Posterior cingulate gyrus (tissue), 11 donors: ENCODE data around the gene MCU.
"Not testable (repeated sequence)": the region's sequence is repeated elsewhere in the genome, so short reads cannot be mapped to it uniquely, and the experiment has no call there.

ENCODE experiments used
- DNase-seq, 10 donors: peaks; one replicate each; pipeline versions ENCODE4 v3.0.0 to v3.0.0-alpha.2; 2020 to 2021; ENCODE audit warnings: mixed read lengths in 3 of 10
- intact Hi-C: fragments of 100-400 bp; cut with DNase I; formaldehyde crosslinking; loops from one replicate; pipeline ENCODE4 v1.15.1; 2023

The MCU gene

DNA sequence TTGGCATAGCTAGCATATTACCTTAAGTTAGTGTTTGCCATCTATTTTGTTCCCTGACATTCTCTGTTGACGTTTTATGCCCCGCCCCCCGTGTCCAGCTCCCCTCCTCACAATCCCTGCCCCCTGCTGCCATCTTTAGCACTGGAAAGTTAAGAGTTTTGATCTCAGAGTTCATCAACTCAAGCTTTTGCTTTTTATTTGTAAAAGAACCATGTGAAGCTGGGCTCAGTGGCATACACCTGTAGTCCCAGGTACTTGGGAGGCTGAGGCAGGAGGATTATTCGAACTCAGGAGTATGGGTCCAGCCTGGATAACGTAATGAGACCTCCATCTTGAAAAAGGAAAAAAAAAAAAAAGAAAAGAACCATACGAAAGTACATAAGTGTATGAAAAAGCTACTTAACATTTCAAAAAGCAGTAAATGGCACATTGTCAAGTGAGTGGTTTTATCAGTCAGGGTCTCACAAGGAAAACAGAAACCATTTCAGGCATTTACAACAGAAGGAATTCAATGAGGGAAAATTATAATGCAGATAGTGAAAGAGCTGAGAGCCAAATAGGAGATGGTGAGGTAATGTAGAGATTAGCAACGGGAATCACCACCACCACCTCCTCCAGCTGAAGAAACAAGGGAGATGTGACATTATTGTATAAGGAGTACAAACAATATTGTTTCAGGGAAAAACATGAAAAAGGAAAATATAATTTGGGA, 64.9 kb downstream of the MCU start:
- DNase-seq = no peak
- intact Hi-C loops = no loop called here

DNA sequence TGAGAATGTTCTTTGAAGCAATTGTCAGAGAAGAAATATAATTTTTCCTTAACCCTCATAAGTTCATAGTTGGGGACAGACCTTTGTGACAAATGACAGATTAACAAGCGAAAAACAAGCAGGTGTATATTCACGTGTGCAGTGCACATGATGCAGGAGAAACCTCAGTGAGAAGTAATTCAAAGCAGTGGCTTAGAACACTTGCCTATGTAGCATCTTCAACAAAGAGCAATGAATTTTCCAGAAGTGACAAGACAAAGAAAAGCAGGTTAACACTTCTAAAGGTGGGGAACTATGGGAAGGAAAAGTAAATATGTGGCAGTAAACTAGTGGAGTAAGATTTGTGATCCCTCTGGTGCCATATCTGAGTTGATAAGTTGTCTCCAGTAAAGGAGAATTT, 65.8 kb downstream of the MCU start:
- no peak for DNase-seq

DNA sequence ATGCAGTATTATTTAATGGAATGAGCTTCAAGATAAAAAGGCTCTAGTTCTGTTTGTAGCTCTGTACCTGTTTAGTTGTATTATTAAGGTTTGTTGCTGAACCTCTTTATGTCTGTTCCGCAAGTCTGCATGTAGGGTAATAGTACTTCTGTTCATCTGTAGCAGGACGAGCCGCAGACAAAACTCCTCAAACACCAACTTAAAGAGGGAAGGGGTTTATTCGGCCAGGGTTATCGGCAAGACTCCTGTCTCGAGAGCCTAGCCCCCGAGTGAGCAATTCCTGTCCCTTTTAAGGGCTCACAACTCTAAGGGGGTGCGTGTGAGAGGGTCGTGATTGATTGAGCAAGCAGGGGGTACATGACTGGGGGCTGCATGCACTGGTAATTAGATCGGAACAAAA, 67.0 kb downstream of the MCU start:
- intact Hi-C loops, DNase-seq: not testable (repeated sequence)

More for the DNA sequence above, 65.8 kb downstream of the MCU start:
- intact Hi-C loops = no loop called here

DNA sequence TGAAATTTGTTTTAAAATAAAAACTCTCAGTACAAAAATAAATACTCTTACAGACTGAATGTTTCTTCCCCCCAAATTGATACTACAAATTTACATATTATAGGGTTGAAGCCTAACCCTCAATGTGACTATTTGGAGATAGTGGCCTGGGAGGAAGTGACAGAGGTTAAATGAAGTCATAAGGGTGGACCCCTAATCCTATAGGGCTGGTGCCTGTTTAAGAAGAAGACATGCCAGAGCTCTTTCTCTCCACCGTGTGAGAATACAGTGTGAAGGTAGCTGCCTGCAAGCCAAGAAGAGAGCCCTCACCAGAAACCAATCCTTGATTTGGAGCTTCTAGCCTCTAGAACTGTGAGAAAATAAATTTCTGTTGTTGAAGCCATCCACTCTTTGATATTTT, 67.6 kb downstream of the MCU start:
- intact Hi-C loops = no loop called here
- DNase-seq = no peak

DNA sequence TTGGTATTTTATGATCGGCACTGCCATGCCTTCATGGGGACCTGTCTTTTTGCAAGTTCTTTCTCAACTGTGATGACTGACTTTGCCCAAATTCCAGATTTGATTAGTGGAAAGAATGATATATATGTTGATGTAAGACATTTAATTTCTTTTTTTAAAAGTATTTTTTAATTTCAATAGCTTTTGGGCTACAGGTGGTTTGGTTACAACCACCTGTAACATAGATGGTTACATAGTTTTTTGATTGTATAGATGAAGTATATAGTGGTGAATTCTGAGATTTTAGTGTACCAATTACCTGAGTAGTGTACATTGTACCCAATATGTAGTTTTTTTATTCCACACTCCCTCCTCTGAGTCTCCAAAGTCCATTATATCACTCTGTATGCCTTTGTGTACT, 69.6 kb downstream of the MCU start:
- intact Hi-C loops = no loop called here

DNA sequence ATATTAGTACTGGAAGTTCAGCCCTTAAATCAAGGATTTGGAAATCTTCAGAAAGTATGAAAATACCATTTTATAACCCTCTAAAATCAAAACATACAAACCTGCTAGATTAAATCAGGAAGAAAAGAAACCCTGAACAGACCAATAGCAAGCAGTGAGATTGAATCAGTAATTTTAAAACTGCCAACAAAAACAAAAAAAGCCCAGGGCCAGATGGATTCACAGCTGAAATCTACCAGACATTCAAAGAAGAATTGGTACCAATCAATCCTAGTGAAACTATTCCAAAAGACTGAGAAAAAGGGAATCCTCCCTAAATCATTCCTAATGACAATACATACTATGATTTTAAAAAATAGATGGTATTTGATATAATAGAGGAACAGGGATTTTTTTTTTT, 70.1 kb downstream of the MCU start:
- intact Hi-C loops = no loop called here

More for the DNA sequence above, 69.6 kb downstream of the MCU start:
- DNase-seq = no peak

DNA sequence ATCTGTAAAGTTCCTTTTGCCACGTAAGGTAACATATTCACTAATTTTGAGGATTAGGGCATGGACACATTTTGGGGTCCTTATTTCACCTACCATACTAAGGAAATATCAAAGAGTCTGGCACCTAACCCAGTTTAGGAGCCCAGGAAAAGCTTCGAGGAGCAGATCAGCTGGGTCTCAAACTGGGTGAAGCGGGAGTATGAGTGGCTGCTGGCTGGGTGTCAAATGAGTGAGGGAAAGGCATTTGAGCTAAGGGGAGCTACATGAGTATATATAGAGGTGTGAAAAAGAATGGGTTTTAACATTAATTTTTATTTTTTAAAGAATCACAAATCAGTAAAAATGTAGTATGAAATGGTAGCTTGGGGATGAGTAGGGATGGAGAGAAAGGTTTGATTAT, 71.3 kb downstream of the MCU start:
- intact Hi-C loops = no loop called here

More for the DNA sequence above, 70.1 kb downstream of the MCU start:
- no peak for DNase-seq

DNA sequence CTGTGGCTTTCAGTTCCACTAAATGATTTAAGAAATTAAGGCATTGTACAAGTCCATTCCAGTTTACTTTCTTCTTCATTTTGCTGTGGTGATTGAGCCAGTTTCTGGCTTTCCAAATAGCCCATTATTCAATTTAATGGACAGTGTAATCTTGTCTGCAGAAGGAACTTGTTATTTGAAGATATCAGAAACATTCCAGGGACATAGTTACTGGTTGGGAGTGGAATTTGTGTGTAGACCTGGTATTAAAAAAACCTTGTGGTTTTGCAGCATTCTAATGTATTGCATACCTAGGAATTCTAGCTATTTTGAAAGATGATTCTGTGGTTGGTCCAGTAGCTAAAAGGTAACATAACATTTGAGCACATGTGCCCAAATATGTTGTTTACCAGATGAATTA, 72.2 kb downstream of the MCU start:
- intact Hi-C loops = no loop called here
- DNase-seq = no peak

More for the DNA sequence above, 71.3 kb downstream of the MCU start:
- DNase-seq = no peak

DNA sequence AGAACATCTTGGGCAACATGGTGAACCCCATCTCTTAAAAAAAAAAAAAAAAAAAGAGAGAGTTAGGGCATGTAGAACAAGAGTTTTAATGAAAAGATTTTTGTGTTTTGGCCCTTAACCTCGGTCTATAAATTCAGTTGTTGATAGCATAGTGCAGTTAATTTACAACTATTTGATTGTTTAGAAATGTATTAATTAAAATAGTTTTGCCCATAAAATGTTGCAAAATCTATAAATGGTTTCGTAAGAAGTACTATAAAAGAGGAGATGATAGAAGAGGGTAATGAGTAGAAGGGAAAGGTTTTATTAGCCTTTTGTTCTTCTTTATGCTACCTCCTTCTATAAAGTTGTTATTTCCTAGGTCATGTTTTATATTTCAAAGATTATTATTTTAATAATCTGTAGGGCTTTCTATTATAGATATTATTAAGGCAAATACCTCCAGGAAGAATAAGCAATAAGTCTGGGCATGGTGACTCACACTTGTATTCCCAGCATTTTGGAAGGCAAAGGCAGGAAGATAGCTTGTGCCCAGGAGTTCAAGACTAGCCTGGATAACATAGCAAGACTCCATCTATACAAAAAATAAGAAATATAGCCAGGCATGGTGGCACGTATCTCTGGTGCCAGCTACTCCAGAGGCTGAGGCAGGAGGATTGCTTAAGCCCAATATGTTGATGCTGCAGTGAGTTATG, 73.3 kb downstream of the MCU start:
- intact Hi-C loops = no loop called here
- no peak for DNase-seq

DNA sequence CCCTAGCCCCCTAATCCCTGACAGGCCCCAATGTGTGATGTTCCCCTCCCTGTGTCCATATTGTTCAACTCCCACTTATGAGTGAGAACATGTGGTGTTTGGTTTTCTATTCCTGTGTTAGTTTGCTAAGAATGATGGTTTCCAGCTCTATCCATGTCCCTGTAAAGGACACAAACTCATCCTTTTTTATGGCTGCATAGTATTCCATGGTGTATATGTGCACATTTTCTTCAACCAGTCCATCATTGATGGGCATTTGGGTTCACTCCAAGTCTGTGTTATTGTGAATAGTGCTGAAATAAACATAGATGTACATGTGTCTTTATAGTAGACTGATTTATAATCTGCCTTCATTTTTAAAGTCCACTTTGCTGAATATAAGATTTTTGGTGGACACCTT, 79.3 kb downstream of the MCU start:
- intact Hi-C loops, DNase-seq: not testable (repeated sequence)

DNA sequence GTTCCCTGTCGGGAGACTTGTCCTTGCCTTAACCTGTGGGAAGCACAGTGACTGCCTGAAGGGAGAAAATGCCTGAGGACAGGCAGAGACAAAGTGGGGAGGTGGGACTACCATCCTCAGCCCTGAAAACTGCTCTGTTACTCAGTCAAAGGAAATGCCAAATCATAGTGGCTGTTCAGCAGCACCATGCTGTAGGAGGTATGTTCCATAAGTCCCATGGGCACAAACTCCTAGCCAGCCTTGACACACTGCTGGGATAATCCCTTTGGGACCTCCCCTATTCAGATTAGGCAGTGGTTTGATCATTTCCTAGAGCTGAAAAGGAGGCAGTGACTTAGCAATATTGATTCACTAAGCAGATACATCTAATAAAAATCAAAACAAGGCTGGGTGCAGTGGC, 80.1 kb downstream of the MCU start:
- no peak for DNase-seq
- intact Hi-C loops = no loop called here

DNA sequence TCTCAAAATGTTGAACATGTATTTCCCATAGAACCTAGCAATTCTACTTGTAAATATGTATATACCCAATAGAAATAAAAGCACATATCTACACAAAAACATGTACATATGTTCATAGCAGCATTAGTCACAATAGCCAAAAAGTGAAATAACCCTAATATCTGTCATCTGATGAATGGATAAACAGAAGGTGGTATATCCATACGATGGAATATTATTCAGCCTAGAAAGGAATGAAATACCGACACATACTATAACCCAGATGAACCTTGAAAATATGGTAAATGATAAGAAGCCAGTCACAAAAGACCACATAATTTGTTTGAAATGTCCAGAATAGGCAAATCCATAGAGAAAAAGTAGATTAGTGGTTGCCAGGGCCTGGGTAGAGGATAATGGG, 87.9 kb downstream of the MCU start:
- DNase-seq = no peak
- intact Hi-C loops = no loop called here

DNA sequence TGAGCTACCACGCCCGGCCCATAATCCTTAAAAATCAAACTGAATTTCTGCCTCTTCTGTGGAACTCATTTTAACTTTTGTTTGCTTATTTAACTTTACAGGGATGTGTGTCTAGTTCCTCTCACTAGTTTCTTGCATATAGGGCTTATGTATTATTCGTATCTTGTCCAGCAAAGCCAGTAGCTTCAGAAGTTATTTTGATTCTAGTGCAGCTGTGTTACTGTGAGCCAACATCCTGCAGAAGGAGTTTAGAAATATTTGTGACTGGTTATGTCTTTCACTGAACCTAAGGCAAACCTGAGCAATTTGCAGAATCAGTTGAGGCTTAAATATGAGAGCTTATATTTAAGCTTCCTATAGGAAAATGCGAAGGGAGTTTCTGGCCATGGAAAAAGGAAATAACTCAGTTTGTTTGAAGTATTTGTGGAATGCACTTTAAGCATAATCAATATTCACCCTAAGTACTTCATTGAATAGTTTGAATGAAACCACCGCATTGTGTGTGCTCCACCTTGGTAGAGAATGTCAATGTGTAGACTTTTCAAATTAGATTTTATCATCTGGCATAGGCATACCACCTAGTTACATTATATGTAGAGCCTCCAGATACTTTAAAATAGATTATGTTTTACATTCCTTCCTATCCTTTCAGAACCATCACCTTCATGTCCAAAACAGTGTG, 90.8 kb downstream of the MCU start:
- no peak for DNase-seq
- intact Hi-C loops = no loop called here

DNA sequence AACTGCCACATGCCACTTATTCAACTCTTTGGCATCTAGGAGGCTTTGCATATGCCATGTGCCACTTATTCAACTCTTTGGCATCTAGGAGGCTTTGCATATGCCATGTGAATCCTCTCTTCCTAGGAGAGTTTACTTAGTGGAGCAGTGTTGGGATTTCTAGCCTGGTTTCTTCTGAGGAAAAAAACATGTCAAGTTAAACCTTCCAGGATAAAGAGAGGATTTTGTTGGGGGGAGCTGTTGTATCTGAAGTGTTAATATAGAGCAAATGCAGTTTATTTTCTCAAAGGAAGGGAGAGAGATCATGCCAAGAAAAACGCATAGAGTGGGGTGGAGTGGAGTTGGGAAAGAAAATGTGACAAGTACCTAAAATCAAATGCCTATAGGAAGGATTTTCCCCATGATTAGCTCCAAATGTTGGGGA, 91.5 kb downstream of the MCU start:
- no peak for DNase-seq
- intact Hi-C loops = no loop called here

DNA sequence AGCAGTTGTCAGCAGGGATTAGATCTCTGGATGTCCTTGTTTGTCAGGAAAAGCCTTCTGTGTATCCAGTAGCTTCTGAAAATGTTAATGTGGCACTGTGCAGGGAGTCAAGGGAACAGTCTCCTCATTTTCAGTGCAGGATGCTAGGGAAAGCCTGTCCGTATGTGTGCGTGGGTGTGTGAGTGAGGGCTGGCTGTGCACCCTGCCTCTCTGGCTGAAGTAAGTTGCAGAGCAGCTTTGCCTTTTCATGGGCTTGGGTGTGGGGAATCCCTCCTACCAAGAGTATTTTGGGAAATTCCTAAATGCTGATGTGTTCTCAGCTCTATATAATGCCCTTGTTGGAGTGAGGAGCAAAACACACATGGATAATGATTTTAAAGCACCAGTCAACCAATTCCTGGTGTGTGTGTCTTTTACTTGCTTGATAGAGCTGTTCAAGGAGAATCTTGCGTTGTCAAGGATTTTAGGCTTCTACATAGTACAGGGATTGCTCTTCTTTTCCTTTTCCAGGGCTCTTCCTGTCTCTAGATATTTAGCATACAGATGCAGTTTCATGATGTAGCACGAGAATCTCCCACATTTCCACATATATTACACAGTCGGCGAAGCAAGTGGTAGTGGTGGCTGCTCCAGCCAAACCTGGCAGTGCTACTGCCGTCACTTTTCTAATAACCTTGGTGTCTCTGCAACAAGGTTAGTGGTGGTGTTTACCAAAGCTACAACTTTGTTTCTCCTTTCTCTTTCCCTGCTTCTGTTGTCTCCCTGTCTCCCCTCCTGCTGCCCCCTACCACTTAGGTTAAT, 92.8 kb downstream of the MCU start:
- DNase-seq = peak in 9 of 10 donors; percentile 20 to 92 (median 61)

DNA sequence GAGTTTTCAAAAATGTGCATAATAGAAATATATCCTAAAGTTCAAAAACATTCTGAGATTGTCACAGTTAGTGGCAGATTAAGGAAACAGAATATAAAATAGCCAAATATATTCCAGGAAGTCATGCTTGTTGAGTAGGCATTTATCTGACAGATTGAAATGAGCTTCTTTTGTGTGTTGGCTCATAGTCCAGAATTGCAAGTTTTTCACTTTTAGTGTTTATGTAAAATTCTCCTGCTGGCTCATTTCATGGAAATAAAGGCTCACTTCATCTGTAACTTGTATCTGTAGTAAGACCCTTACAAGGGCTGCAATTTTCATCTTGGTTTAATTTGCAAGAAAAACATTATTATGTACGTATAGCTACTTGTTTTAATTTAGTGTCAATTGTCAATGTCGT, 93.5 kb downstream of the MCU start:
- no peak for DNase-seq
- intact Hi-C loops = no loop called here

More for the DNA sequence above, 92.8 kb downstream of the MCU start:
- intact Hi-C loops = no loop called here

DNA sequence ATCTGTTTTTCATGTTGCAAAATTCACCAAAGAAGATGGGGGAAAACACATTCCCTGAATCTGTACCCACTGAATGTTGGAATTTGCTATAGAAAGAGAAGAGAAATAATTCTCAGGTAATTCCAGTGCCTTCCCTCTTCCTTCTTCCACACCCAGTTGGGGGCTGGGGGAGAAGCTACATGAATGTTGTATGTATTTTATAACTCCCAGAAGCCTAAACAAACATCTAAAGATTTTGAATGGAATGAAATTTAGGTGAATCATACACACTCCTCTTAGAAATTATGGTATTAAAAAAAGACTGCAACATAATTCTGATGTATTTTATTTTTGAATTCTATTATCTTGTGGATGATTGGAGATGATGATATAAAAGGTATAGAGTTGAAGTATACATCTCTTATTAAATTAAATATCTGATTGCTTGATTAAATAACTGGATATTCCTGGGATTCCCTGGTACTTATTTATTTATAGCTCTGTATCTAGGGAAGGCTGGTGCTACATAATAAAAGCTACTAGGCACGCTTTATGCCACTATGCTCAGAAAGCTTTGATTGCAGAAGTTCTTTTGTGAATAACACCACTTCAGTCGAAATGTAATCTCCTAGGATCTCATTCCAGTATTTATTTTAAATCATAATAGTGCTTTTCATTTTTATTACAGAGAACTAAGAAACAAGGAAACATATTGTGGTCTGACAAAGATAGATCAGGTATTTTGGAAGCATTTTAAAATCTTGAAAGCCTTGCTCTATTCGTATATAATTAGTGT, 98.5 kb downstream of the MCU start:
- no peak for DNase-seq
- intact Hi-C loops = no loop called here

DNA sequence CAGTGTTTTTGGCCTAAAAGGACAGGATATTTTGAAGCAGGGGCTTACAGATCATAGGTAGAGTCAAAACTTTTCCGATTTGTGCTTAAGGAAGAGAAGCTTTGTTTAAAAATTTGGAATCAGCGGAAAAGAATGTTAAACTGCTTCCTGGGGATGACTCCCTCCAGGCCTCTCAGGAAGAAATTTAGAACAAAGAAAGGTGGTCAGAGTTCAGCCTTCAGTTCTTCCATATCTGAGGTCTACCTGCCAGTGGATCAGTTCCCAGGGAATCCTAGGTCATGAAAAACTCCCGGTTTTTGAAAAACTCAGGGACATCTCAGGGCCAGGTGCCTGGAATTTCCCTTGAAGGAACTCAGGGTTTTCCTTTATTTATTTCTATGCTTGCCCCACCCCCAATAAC, 100.3 kb downstream of the MCU start:
- DNase-seq = no peak

DNA sequence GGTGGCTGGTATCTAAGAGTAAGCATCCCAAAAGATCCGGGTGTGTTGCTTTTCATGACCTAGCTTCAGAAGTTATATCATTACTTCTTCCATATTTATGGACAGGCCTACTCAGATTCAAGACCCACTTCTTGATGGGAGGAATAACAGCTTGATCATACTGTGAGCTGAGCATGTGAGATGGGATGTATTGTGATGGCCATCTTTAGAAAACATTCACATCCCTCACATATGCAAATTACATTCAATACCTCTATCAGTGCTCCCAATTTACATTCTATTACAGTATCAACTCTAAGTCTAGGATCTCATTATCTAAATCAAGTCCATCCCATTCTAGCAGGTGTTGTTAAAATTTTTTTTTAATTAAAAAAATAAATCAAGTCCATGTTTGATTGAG, 101.8 kb downstream of the MCU start:
- DNase-seq = no peak
- intact Hi-C loops = no loop called here

More for the DNA sequence above, 100.3 kb downstream of the MCU start:
- intact Hi-C loops = no loop called here

DNA sequence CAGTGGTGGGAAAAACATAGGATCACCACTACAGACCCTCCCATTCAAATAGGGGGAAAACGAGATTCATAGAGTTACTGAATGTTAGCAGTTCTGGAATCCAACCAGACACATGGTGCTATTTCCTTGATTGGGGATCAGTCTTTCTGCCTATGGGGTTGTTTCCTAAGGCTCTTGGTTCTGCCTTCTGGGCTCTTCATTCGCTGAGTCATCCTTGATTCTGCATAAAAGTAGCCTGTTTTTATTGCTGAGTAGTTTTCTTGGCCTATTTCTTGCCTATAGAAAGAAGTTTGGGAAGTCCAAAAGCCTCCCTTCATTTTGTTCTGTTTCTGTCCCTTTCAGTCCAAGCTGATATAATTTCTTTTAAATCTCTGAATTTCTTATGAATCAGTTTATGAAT, 102.3 kb downstream of the MCU start:
- no peak for DNase-seq
- intact Hi-C loops = no loop called here
